NB4 (cell line): ENCODE measurements around the gene PORCN.

ENCODE experiments used
- DNase-seq: peaks from one replicate; pipeline ENCODE4 v3.0.0; 2010; ENCODE audit warnings: low read depth
- H3K4me3 ChIP-seq: one replicate; pipeline ENCODE4 v1.5.1; 2011; ENCODE audit warnings: mild to moderate bottlenecking, low read depth, low read length, moderate library complexity
- CTCF ChIP-seq: IDR thresholded peaks from one replicate; pipeline ENCODE4 v1.5.1; 2012; ENCODE audit warnings: low read depth, low read length
- MAX ChIP-seq: IDR thresholded peaks from 2 replicates; pipeline ENCODE4 v1.6.1; 2011; ENCODE audit warnings: low read depth, low read length
- MYC ChIP-seq: IDR thresholded peaks from 2 replicates; pipeline ENCODE4 v1.6.1; 2011; ENCODE audit warnings: low read depth, low read length
- POLR2A ChIP-seq: IDR thresholded peaks from 2 replicates; pipeline ENCODE4 v1.6.1; 2011; ENCODE audit warnings: mild to moderate bottlenecking; ENCODE audit not compliant: insufficient read length; ENCODE audit errors: extremely low read depth

The PORCN gene

GRCh38 chrX:48477960-48478755, 30.6 kb upstream of the PORCN start:
- no peak overlapping the region for H3K4me3 ChIP-seq
- TF ChIP-seq POLR2A (no peak), MAX (no peak), MYC (no peak), CTCF (no peak)
- no peak for DNase-seq

GRCh38 chrX:48478806-48479205, 30.0 kb upstream of the PORCN start:
- TF ChIP-seq MYC (no peak), POLR2A (no peak)
- DNase-seq, result no peak
- H3K4me3 ChIP-seq, result no peak overlapping the region

- H3K4me3 ChIP-seq, result no peak overlapping the region
- no peak for DNase-seq
- TF ChIP-seq MYC (no peak), MAX (no peak), CTCF (no peak), POLR2A (no peak)
Measured at GRCh38 chrX:48480142-48480541, 28.6 kb upstream of the PORCN start.

GRCh38 chrX:48480583-48480982, 28.2 kb upstream of the PORCN start:
- no peak for TF ChIP-seq POLR2A
- TF ChIP-seq MAX, result no peak
- no peak for TF ChIP-seq CTCF
- TF ChIP-seq MYC, result no peak
- no peak overlapping the region for H3K4me3 ChIP-seq
- DNase-seq, result no peak

- TF ChIP-seq MAX, result no peak
- TF ChIP-seq MYC, result no peak
- TF ChIP-seq CTCF, result no peak
- no peak for TF ChIP-seq POLR2A
- no peak overlapping the region for H3K4me3 ChIP-seq
- DNase-seq, result no peak
Measured at GRCh38 chrX:48482526-48482925, 26.3 kb upstream of the PORCN start.

GRCh38 chrX:48487362-48487798, 21.4 kb upstream of the PORCN start:
- DNase-seq, result no peak
- TF ChIP-seq MYC (no peak), POLR2A (no peak), CTCF (no peak), MAX (no peak)

More at GRCh38 chrX:48487362-48487798, 21.4 kb upstream of the PORCN start:
- no peak overlapping the region for H3K4me3 ChIP-seq
